Fibroblast of skin of left quadriceps (primary cell): Measurements from ENCODE around the gene UNKL.

Experiments
- DNase-seq, 2 experiments: peaks; one replicate each; pipeline ENCODE4 v3.0.0-alpha.2; 2013; ENCODE audit warnings: low read depth in 2 of 2

The UNKL gene

DNA sequence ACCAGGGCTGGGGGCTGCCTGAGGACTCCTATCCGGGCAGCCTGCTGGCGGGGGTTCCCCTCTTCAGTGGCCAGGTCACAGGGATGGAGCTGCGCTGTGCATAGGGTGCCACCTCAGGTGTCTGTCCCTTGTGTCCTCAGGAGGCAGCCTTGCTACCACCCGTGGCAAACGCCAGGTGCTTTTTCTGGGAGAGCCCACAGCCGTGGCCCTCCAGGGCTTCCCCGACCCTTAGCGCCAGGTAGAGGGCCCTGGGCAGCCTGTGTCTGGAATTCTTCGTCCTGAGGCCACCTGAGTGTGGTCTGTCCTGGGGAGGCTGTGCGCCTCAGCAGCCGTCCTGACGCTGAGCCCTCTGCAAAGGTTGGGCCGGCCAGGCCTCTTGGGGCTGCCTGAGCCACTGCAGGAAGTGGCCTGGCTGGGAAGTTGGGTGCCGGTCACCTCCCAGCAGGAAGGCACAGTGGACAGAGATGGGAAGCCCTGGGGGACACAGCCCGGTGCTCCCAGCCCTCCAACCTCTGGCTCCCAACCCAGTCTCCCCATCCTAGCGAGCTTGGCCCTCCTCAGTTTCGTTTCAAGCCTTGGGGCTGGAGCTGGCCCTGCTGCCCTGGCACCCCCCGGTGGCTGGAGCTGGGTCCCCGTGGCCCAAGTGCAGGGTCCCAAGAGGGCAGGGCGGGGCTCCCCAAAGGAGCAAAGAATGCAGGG, 88.7 kb downstream of the UNKL start:
- no peak for DNase-seq

DNA sequence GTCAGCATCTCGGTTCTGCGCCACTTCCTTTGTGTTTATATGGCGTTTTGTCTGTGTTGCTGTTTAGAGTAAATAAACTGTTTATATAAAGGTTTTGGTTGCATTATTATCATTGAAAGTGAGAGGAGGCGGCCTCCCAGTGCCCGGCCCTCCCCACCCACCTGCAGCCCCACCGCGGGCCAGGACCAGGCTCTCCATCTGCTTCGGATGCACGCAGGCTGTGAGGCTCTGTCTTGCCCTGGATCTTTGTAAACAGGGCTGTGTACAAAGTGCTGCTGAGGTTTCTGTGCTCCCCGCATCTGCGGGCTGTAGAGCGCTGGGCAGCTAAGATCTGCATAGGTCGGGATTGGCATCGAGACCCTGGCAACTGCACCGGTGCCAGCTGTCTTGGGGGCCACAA, 89.2 kb downstream of the UNKL start:
- DNase-seq = no peak

DNA sequence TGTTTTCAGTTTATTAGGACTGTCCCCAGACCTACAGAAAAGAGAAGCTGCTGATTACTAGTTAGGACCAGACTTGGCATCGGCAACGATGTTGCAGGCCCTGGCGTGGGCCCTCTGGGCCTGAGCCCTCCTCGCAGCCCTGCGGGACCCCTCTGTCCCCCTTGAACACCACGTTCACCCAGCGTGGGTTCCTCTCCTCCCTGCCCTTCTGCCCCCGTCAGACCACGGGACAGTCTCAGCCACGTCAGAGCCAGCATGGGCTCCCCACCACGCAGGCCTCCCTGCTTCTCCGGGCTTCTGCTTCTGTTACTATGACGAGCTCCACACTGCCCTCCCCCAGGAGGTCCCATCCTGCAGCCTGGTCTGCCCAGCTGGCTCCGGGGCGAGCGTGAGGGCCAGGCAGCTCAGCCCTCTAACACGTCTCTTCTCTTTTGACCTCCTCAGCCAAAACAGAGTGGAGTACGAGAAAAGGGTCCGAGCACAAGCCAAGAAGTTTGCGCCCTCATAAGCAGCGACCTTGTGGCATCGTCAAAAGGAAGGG, 90.1 kb downstream of the UNKL start:
- no peak for DNase-seq

DNA sequence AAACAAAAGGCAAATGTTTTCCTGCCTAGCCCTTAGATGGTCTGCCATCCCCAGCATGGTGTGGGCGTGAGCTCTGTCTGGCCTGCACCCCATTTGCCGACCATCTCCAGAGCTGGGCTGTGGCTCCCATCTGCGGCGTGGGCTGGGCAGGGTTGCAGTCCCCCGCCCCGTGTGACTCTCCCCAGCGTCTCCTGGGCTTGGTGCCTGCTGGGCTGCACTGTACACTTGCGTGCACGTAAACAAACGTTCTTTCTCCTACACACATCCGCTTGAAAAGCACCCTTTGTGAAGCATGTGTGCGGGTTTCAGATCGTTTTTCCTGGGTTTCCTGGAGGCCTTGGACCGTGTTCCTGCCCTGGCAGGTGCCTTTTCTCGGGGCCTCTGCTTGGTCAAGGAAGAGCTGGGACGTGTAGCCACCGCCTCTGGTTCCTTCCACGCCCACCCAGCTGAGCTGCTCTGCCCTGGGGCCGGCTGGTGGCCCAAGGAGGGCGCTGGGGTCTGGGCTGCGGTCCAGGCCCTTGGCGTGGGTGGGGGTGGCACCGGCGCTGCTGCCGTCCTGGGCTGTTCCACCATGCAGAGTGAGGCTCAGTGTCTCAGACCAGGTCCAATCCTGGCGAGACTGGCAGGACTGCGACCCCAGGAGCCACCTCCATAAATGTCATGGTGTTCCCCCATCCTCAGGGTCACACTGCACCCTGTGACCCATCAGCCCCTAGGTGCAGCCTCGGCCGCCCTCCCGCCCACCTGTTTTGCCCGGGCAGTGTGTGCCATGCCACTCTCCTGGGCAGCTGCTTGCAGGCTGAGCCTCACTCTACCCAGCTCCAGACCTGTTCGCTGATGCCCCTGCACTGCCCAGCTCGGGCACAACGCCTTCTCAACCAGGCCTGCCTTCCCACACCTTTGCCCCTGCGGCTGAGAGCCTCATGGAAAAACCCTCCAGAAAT, 90.9 kb downstream of the UNKL start:
- no peak for DNase-seq

DNA sequence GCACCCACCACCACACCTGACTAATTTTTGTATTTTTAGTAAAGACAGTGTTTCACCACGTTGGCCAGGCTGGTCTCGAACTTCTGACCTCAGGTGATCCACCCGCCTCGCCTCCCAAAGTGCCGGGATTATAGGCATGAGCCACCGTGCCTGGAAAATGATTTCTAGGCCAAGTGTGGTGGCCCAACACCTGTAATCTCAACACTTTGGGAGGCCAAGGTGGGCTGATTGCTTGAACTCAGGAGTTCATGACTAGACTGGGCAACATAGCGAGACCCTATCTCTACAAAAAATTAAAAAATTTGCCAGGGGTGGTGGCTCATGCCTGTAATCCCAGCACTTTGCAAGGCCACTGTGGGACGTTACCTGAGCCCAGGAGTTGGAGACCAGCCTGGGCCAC, 92.1 kb downstream of the UNKL start:
- DNase-seq = no peak

DNA sequence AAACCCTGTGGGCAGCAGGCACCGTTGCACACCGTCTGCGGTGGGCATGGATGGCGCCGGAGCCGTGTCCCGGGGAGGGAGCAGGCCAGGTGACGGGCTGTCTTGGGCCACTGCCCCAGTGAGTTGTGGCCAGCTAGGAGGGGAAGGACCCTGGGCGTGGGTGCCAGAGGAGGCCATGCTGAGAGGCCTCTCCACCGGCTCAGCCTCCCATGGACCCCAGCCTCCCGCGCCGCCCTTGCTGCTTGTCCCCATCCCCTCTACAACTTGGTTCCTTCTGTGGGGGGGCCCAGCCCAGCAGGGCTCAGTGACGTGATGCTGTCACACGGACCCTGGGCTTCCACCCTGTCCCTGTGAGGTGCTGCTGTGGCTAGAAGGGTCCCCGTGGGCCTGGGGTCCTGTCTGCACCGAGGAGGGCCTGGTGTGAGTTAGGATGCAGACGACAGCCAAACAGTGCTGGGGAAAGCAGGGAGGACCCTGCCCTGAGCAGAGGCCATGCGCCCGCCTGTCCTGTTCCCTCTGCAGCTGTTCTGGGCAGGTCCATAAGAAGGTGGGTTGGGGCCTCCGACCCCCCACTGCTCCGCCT, 93.8 kb downstream of the UNKL start:
- DNase-seq = no peak

DNA sequence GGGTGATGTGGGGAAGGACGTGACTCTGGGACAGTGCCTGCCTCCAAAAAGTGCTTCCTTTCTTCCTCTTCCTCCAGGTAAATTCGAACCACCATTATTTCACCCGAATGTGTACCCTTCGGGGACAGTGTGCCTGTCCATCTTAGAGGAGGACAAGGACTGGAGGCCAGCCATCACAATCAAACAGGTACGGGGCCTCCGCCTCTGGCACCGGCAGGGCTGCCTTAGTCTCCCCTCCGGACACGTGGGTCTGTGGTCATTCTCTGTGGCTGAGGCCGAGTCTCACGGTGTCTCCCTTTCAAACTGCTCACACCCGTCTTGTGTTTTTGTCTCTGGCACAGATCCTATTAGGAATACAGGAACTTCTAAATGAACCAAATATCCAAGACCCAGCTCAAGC, 94.4 kb downstream of the UNKL start:
- DNase-seq = no peak

DNA sequence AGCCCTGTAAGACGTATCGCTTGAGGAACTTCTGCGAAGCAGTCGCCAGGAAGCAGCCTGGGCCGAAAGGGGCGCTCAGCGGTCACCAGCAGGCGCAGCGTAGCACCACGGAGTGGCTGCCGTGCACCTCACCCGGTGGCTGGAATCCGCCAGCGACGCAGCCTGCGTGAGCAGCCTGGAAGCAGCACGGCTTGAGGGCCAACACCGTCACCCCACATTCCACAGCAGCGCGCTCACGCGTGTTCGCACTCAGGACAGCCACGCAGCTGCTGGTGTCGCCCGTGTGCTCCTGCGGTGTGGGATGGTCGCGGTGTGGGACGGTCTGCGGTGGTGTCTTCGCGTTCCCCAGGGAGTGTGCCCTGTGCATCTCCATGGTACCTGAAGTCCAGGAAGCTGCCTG, 95.5 kb downstream of the UNKL start:
- DNase-seq = no peak

DNA sequence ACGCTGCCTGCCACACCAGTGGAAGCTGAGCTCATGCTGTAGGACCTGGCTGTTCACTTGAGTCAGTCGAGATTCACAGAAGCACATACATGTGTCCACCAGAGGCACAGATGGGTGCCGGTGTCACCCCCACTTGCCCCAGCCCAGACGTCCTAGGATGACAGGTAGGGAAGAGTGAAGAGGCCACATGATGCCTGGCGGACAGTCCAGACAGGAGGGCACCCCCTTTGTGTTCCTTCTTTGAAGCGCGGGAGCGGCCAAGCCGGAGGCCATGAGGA, 96.3 kb downstream of the UNKL start:
- DNase-seq = no peak

DNA sequence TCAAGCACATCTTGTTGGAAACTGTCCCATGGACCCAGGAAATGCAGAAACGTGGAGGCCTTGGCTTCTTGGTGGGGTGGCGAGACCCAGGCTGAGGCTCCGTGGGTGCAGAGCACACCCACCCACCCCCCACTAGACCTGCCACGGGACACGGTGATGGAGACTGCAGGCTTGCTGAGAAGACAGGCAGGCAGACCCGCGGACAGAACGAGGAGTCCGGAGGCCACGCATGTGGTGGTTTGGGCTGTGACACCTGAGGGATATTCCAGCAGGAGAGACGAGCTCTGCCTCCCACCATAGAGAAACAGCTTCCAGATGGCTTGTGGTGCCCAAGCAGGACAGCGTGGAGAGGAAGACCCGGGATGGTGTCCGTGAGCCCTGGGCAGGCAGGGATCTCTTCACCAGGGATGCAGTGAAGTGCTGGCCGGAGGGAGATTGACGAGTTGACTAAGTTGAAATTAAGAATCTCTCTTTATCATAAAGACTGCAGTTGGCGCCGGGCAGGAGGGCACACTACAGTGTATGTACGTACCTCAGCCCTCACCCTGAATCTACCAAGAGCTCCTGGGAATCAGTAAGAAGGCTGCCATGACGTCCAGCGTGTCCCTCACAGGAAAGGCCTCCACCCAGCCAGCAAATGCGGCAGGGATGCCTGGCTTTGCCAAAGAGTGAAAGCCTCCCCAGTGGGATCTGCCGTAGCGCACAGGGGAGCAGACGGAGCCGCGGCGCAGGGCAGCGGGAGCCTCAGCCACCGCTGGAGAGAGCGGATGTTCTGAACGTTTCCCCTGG, 96.8 kb downstream of the UNKL start:
- no peak for DNase-seq

DNA sequence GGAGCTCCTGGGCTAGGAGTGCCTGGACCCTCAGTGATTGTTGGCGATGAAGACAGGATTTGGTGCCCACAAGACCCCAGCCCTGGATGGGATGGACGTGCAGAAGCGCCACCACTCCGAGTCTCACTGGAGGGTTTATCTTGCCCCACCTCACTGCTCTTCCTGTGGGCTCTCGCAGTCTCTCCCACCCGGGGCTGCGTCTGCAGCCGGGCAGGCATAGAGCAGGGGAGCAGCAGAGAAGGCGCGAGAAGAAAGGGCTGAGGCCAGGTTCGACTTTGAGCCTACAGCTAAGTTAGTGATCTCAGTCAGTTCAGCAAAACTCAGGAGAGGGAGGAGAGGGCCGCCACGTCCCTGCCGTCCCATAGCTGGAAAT, 98.5 kb downstream of the UNKL start:
- no peak for DNase-seq

DNA sequence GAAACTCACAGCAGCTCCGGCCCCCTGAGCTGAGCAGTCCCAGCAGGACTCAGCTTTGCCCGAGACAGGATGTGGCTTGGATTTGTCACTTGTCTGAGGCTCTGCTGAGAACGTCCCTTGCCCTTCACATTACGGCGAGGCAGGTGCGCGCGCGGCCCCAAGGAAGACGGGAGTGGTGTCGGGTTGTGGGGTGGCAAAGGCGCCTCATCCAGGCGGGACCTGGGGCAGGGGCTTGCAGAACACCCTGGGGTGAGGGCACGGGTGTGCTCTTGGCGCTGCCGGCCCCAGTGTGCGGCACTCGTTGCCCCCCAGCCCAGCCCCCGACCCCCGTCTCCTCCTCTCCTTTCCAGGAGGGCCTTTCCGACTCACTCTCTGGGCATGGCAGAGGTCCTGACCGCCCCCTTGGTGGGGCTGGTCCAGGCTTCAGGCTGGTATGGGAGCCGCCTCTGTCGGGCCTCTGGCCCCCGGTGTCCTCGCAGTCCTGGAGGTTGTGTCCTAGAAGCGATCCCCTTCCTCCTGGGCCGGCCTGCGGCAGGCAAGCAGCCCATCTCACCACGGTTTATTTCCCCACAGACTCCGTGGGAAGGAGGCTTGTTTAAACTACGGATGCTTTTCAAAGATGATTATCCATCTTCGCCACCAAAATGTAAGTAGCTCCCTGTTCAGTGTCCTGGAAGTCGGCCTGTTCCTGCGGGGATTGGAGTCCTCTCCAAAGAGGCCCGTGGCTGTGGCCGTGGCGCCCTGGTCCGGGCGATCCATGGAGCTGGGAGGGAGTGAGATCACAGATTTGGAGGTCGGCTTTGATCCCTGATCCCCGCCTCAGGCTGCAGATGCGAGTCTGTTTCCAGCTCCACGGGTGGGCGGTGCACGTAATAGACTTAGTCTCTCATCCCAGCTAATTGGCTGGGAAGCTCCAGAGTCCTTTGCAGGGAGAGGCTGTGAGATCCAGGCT, 99.1 kb downstream of the UNKL start:
- DNase-seq = no peak

DNA sequence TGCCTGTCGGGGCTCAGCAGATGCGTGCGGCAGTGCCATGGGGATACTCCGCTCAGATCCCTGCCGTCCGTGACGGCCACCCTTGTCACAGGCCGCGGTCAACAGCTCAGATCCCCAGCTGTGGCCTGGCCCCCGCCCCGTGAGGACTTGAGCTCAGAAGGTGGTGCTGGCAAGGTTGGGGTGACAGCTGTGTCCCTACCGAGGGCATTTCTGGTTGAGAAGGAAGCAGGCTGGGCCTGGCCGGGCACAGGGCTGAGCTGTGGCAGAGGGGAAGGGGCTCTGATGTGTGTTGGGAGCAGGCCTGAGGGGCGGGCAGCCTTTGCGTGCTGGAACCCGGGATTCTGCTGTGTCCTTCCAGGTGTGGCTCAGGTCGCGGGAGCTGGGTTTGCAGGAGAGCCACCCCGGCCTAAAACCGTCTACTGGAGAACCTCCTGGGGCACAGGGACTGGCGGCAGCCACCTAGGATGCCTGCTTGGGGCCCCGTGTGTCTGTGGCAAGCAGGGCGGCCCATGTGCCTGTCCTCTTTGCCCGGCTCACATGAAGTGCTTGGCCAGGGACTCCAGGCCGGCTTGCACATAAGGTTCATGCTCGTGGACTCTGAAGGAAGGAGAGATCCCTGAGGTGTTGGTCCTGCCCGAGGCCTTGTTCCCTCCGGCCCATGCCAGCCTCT, 100.0 kb downstream of the UNKL start:
- no peak for DNase-seq

DNA sequence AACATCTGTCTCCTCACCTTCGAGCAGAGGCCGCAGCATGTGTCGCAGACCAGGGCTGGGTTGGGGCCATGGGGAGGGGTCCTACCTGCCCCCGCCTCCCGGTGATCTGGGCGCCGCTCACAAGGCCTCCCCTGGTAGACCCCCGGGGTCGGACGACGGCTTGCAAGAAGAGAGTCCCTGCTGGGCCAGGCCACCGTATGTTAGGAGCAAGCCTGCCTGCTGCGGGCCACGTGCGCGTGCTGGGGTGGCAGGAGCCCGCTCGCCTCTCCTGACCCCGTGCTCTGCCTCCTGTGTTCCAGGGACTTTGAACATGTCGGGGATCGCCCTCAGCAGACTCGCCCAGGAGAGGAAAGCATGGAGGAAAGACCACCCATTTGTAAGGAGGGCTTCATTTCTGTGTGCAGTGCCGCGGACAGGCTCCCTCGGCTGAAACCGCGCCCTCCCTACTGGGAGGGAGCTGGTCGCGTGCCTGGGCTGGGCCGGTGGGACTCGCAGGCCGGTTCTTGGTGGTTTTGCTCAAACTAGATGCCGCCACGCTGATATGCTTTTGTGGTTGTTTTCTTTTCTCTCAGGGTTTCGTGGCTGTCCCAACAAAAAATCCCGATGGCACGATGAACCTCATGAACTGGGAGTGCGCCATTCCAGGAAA, 100.7 kb downstream of the UNKL start:
- DNase-seq = no peak
